ENCODE results near the gene PHAF1.
A peak's percentile ranks its signal among the peaks of the same experiment; 100 is the strongest.

Gene PHAF1

DNA sequence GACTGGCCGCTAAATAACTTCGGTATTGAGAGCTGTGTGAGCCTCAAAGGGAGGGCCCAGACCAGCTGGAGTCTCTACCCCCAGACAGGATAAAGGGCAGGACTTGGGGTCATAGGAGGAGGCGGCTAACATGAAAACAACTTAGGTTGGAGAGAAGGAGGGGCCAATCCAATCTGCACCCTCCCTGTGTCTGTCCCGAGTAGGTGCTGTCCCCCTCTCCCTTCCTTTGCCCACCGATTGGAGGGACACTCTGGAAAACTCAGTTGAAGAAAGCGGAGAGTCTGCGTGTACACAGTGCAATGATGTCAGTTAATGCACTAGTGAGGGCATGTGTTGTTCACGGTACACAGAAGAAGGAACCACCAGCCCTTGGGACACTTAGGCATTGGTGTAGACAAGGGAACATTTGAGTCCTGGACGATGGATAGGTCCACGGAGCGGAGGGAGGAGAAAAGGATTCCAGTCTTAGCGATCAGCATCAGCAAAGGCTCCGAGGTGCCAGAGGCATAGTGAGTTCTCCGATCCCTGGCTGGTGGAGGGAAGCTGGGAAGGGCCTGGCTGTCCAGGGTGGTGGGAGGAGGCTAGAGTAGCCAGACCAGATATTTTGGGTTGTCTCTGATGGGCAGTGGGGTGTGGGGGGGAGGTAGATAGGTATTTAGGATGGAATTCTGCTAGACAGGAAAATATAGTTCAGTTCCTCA is 61.4 kb downstream of the PHAF1 start:
- no peaks in the 10 kb centered on the region for H3K9me3 Mint-ChIP-seq (ENCODE audit: low read depth)
- peaks cover 23% of the 10 kb centered on the region for H3K4me1 Mint-ChIP-seq (ENCODE audit: low read depth)
- H3K27me3 Mint-ChIP-seq = peaks cover 33% of the 10 kb centered on the region
- H3K27ac Mint-ChIP-seq = no peak overlapping the region
- H3K36me3 Mint-ChIP-seq = peaks cover 3% of the 10 kb centered on the region
- H3K4me3 Mint-ChIP-seq = peak overlapping the region; percentile 58

- Mint-ChIP-seq H3K4me3 (peak overlapping the region; percentile 85), H3K27ac (no peak overlapping the region), H3K36me3 (peaks cover 3% of the 10 kb centered on the region), H3K9me3 (ENCODE audit: low read depth) (no peaks in the 10 kb centered on the region), H3K27me3 (peaks cover 37% of the 10 kb centered on the region), H3K4me1 (ENCODE audit: low read depth) (peaks cover 26% of the 10 kb centered on the region)
These were observed 63.6 kb downstream of the PHAF1 start for GRCh38 chr16:67173323-67173722.

DNA sequence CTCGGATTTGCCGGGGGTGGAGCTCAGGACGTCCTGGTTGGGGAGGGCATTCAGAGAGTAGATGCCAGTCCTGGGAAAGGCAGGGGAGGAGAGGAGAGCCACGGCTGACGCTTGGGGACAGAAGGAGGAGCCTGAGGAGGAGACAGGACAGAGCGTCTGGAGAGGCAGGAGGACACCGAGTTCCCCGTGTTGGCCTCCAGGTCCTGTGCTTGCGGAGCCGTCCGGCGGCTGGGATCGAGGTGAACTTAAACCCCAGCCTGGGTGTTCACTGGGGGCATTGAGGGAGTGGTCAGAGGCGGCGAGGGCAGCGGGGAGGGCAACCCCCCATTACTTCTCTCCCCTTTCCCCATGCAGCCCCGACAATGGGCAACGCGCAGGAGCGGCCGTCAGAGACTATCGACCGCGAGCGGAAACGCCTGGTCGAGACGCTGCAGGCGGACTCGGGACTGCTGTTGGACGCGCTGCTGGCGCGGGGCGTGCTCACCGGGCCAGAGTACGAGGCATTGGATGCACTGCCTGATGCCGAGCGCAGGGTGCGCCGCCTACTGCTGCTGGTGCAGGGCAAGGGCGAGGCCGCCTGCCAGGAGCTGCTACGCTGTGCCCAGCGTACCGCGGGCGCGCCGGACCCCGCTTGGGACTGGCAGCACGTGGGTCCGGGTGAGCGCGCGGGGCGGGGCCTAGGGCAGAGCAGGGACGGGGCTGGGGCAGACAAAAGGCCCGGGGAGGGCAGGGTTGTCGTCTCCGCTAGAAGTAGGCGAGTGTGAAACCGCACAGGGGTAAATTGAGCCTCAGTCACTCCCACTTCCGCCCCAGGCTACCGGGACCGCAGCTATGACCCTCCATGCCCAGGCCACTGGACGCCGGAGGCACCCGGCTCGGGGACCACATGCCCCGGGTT is 64.3 kb downstream of the PHAF1 start:
- Mint-ChIP-seq H3K4me3 (peak overlapping the region; percentile 85), H3K27me3 (peaks cover 39% of the 10 kb centered on the region), H3K36me3 (peaks cover 5% of the 10 kb centered on the region), H3K27ac (no peak overlapping the region), H3K9me3 (ENCODE audit: low read depth) (no peaks in the 10 kb centered on the region), H3K4me1 (ENCODE audit: low read depth) (peaks cover 29% of the 10 kb centered on the region)

- Mint-ChIP-seq H3K27ac (no peak overlapping the region), H3K9me3 (ENCODE audit: low read depth) (no peaks in the 10 kb centered on the region), H3K36me3 (peaks cover 5% of the 10 kb centered on the region), H3K4me1 (ENCODE audit: low read depth) (peaks cover 27% of the 10 kb centered on the region), H3K27me3 (peaks cover 39% of the 10 kb centered on the region), H3K4me3 (no peak overlapping the region)
These were observed 65.0 kb downstream of the PHAF1 start for GRCh38 chr16:67174706-67175231.

DNA sequence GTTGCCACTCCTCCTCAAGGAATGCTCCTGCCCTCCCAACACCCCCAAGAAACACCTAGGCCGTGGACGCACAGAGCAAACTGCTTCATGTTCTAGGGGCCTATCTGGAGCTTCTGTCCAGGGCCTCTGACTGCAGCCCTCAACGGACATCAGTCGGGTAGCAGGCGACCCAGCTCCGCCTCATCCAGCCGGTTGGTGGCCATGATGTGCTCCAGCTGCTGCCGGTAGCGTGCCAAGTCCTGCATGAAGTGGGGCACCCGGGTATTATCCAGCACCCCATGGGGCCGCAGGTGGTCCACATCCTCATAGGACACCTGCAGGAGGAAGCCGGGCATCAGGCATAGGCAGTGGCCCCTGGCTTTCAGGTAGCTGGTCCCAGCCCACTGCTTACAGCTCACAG is 66.9 kb downstream of the PHAF1 start:
- H3K27me3 Mint-ChIP-seq = peaks cover 29% of the 10 kb centered on the region
- peaks cover 2% of the 10 kb centered on the region for H3K36me3 Mint-ChIP-seq
- peaks cover 19% of the 10 kb centered on the region for H3K4me1 Mint-ChIP-seq (ENCODE audit: low read depth)
- H3K9me3 Mint-ChIP-seq (ENCODE audit: low read depth) = no peaks in the 10 kb centered on the region
- peak overlapping the region; percentile 2 for H3K4me3 Mint-ChIP-seq
- H3K27ac Mint-ChIP-seq = no peak overlapping the region

DNA sequence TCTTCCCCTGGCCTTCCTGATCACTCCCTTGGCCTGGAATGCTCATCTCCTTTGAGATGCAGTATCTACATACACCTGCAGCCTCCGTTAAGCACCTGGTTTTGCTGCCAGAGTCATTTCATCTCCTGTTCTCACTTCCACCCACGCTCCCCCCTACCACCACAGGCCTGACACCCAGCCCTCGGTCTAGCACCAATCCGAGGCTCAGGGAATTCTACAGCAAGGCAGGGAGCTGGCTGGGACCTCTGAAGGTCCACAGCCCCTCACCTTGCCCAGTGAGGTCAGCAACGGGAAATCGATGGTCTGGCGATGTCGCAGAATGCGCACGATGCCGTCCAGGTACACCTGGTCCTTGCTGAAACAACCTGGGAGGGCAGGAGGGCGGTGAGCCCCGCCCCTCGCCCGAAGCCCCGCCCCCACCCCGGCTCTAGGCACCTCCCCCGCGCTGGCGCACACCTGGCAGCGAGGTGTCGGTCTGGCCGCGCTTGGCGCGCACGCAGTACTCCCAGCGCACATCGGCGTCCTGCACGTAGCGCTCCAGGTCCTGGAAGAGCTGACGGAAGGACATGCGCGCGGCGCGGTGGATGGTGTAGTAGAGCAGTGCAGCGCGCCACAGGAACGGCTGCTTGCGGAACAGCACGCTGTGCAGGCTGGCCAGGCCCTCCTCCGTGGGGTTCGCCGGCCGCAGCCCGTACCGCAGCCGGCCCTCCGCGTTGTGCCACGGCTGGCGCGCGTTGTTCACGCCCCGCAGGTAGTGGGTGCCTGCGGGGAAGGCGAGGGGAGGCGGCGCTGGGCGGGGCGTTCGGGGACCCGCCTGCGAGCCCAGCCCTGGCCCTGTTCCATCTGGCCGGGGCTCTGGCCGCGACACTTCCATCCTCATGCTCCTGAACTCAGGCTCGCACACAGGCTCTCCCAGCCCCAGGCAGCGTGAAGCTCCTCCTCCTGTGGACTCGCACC is 68.3 kb downstream of the PHAF1 start:
- Mint-ChIP-seq H3K9me3 (ENCODE audit: low read depth) (no peaks in the 10 kb centered on the region), H3K36me3 (peaks cover 2% of the 10 kb centered on the region), H3K4me3 (peak overlapping the region; percentile 54), H3K27me3 (peaks cover 25% of the 10 kb centered on the region), H3K27ac (no peak overlapping the region), H3K4me1 (ENCODE audit: low read depth) (peaks cover 19% of the 10 kb centered on the region)

DNA sequence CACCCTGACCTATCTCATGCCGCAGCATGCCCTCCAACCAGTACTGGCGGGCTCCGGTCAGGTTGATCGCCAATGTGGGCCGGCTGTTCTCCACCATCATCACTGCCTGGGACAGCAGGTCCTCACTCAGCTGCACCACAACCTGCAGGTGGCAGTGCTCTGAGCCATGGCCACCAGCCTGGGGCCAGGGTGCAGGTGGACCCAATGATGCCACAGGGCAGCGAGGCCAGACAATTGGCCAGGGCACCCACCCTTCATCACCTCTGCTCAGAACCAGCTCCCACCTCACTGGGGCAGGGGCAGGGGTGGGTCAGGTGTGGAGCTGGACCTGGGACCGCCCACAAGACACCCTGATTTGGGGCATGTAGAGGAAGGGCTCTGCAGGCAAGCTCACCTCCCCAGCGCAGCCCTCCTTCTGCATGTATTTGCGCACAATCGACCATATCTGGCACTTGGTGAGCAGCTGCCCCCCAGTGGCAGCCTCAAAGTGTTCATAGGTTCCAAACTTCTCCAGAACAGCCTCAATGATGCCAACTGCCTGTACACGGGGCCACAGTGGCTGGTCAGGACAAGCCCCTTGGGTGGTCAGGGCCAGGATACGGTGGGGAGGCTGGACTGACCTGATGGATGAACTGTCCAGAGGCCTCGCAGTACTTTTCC is 69.8 kb downstream of the PHAF1 start:
- Mint-ChIP-seq H3K27ac (no peak overlapping the region), H3K27me3 (peaks cover 17% of the 10 kb centered on the region), H3K4me3 (no peak overlapping the region), H3K9me3 (ENCODE audit: low read depth) (no peaks in the 10 kb centered on the region), H3K36me3 (peaks cover 2% of the 10 kb centered on the region), H3K4me1 (ENCODE audit: low read depth) (peaks cover 9% of the 10 kb centered on the region)

DNA sequence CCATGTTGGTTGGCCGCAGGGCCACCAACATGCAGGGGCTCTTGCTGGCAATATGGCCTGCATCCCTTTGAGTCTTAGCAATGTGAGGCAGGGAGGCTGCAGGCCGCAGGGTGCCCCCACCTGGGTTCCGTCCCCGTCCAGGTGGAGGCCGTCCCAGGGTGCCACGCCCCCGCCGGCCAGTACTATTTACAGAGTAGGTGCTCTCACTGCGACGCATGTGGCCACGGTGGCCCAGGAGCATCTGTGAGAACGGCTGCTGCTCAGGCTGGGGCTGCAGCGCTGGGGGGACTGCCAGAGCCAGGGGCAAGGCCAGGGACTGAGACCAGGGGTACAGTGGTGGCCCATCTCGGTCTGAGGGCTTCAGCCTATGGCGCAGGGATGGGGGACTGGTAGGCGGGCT is 70.4 kb downstream of the PHAF1 start:
- no peak overlapping the region for H3K4me3 Mint-ChIP-seq
- H3K4me1 Mint-ChIP-seq (ENCODE audit: low read depth) = peaks cover 11% of the 10 kb centered on the region
- peaks cover 2% of the 10 kb centered on the region for H3K36me3 Mint-ChIP-seq
- peaks cover 17% of the 10 kb centered on the region for H3K27me3 Mint-ChIP-seq
- H3K27ac Mint-ChIP-seq = no peak overlapping the region
- H3K9me3 Mint-ChIP-seq (ENCODE audit: low read depth) = no peaks in the 10 kb centered on the region

- H3K4me3 Mint-ChIP-seq = no peak overlapping the region
- peaks cover 16% of the 10 kb centered on the region for H3K4me1 Mint-ChIP-seq (ENCODE audit: low read depth)
- peaks cover 2% of the 10 kb centered on the region for H3K36me3 Mint-ChIP-seq
- no peaks in the 10 kb centered on the region for H3K9me3 Mint-ChIP-seq (ENCODE audit: low read depth)
- no peak overlapping the region for H3K27ac Mint-ChIP-seq
- H3K27me3 Mint-ChIP-seq = peaks cover 16% of the 10 kb centered on the region
These were observed 71.6 kb downstream of the PHAF1 start for GRCh38 chr16:67181346-67181745.

DNA sequence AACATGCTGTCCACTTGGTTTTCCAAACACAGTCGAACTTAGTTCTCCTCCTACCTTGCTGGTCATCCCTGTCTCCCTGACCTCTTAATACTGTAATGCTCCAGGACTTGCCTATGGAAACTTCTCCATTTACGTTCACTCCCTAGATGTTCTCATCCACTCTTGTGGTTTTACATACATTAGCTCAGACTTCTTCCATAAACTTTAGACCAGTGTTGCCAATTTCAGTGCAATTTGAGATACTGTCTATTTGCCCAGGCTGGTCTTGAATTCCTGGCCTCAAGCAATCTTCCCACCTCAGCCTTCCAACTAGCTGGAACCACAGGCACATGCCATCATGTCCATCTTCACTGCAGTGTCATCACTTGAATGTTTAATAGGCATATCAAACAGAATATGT is 72.5 kb downstream of the PHAF1 start:
- Mint-ChIP-seq H3K36me3 (peaks cover 2% of the 10 kb centered on the region), H3K4me1 (ENCODE audit: low read depth) (peaks cover 16% of the 10 kb centered on the region), H3K27ac (no peak overlapping the region), H3K27me3 (peaks cover 10% of the 10 kb centered on the region), H3K4me3 (no peak overlapping the region), H3K9me3 (ENCODE audit: low read depth) (no peaks in the 10 kb centered on the region)

DNA sequence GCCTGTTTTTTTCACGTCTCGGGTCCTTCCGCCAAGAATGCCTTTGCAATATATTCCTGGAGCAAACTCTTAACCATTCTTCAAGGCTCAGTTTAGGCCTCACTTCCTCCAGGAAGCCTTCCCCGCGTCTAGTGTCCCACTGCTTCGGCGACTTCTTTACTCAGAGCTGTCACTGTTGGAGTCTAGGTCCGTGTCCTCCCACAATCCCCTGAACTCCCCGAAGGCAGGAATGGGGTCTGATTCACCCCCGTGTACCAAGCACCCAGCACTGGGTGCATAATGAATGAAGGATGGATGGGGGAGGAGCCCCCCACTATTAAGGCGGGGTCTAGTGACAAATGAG is 73.5 kb downstream of the PHAF1 start:
- Mint-ChIP-seq H3K4me1 (ENCODE audit: low read depth) (peaks cover 13% of the 10 kb centered on the region), H3K9me3 (ENCODE audit: low read depth) (no peaks in the 10 kb centered on the region), H3K27ac (no peak overlapping the region), H3K27me3 (peaks cover 6% of the 10 kb centered on the region), H3K36me3 (peaks cover 2% of the 10 kb centered on the region), H3K4me3 (no peak overlapping the region)

DNA sequence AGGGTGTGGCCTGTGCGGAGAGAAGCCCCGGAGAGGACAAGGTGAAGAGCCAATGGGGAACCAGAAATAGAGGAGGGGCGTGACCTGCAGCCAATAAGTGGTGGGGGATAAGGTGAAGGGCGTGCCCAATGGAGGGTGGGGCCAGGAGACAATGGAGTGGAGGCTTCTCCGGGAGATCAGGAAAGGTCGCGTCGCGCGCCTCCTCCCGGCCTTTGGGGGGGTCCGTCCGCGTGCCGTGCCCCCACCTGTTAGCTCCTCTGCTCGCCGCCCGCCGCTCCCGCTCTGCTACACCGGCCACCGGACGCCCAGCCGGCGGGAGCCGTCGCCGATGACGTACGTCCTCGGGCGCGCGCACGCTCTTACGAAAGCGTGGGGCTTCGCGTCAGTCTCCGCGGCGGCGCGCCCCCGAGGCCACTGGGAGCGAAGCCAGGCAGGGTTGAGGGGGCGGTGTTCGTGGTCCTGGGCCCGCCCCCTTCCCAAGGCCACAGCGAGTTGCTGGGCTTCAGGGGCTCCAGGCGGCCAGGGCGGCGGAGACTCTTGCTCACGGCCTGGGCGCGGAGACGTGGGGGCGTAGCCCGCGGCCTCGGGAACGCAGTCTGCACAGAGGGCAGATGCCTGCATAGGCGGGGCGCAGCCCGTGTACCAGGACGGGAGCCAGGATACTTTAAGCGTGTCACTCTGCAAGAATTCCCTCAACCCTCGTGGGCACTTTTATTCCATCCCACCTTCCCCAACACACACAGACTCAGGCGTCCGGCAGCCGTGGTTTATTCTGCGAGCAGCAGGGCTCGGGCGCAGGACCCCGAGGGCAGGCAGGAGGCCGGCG is 74.1 kb downstream of the PHAF1 start, which contains the start of gene MATCAP1:
TSS of gene MATCAP1 (minus strand) at position 337 of the 826 bp plus-strand sequence. CDS start 3,353 bp downstream, outside the sequence.
- H3K36me3 Mint-ChIP-seq = peaks cover 2% of the 10 kb centered on the region
- peak within 1 kb of the TSS; percentile 90 for H3K4me3 Mint-ChIP-seq
- no peak within 1 kb of the TSS for H3K27ac Mint-ChIP-seq
- H3K27me3 Mint-ChIP-seq = peaks cover 3% of the 10 kb centered on the region
- H3K9me3 Mint-ChIP-seq (ENCODE audit: low read depth) = no peaks in the 10 kb centered on the region
- peaks cover 10% of the 10 kb centered on the region for H3K4me1 Mint-ChIP-seq (ENCODE audit: low read depth)

DNA sequence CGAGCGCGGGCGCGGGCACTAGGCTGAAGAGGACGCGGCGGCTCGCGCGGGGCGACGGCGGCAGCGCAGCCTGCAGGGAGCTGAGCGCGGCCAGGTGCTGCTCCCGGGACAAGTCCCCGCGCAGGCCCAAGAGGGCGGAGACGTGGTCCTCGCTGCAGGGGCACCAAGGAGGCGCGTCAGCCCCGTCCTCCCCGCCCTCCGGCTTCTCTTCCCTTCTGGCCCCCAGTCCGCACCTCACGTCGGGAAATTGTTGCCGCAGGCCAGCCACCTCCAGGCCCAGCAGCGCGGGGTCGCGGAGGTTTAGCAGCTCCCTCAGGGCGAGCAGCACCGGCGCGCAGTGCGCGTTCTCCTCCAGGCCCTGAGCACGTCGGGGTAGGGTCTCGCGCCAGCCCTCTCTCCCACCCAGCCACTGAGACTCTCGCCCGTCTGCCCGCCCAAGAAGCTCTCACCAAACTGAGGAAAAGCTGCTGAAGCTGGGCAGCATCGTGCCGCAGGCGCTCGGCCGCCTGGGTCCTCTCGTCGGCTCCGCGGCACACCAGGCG is 74.8 kb downstream of the PHAF1 start:
- H3K36me3 Mint-ChIP-seq = no peaks in the 10 kb centered on the region
- no peaks in the 10 kb centered on the region for H3K9me3 Mint-ChIP-seq (ENCODE audit: low read depth)
- peak overlapping the region; percentile 90 for H3K4me3 Mint-ChIP-seq
- H3K4me1 Mint-ChIP-seq (ENCODE audit: low read depth) = peaks cover 10% of the 10 kb centered on the region
- no peak overlapping the region for H3K27ac Mint-ChIP-seq
- H3K27me3 Mint-ChIP-seq = peaks cover 1% of the 10 kb centered on the region
